ENCODE measurements around the gene PRADC1. TPM values are rescaled to one million over a fixed set of nuclear protein-coding genes. Genes with fewer than 3 reads are reported as not detected.

Gene PRADC1
- total RNA-seq, 4 donors from 2014 or later, result 29.0 to 49.0 (median 33.2) TPM

GRCh38 chr2:73254343-73255006 is 21.4 kb upstream of the PRADC1 start:
- Histone ChIP-seq H3K36me3 (peaks cover 39 to 64% (median 60%) of the 10 kb centered on the region in 4 donors), H3K27me3 (no peaks in the 10 kb centered on the region), H3K9me3 (no peaks in the 10 kb centered on the region), H3K4me3 (no peak overlapping the region), H3K27ac (replicated peaks in 1 of 4) (no peak overlapping the region), H3K4me1 (no peaks in the 10 kb centered on the region)
- no peak for DNase-seq (ENCODE audit: extremely low spot score)
- intact Hi-C loops (cut with DNase I), result no loop called here
- TF ChIP-seq EP300 (IDR thresholded peaks at IDR 0.05) (no peak), POLR2AphosphoS5 (IDR thresholded peaks at IDR 0.05) (no peak), CTCF (IDR thresholded peaks at IDR 0.05) (no peak), POLR2A (IDR thresholded peaks at IDR 0.05; ENCODE audit: low read depth) (no peak)
- WGBS, result 92% methylated on average over 7 of the region's 7 CpGs

- Histone ChIP-seq H3K36me3 (peaks cover 45 to 69% (median 65%) of the 10 kb centered on the region in 4 donors), H3K27ac (replicated peaks in 1 of 4) (no peak overlapping the region), H3K4me3 (no peak overlapping the region), H3K4me1 (no peaks in the 10 kb centered on the region), H3K9me3 (no peaks in the 10 kb centered on the region), H3K27me3 (no peaks in the 10 kb centered on the region)
- TF ChIP-seq POLR2AphosphoS5 (IDR thresholded peaks at IDR 0.05) (no peak), EP300 (IDR thresholded peaks at IDR 0.05) (no peak), CTCF (IDR thresholded peaks at IDR 0.05) (no peak), POLR2A (IDR thresholded peaks at IDR 0.05; ENCODE audit: low read depth) (no peak)
- WGBS, result 100% methylated on average over 3 of the region's 3 CpGs
- intact Hi-C loops (cut with DNase I), result no loop called here
- DNase-seq (ENCODE audit: extremely low spot score), result no peak
Observed at GRCh38 chr2:73253901-73254300, 20.9 kb upstream of the PRADC1 start.

GRCh38 chr2:73253400-73253799 is 20.4 kb upstream of the PRADC1 start:
- Histone ChIP-seq H3K36me3 (peaks cover 50 to 70% (median 69%) of the 10 kb centered on the region in 4 donors), H3K4me3 (no peak overlapping the region), H3K27me3 (no peaks in the 10 kb centered on the region), H3K4me1 (no peaks in the 10 kb centered on the region), H3K27ac (replicated peaks in 1 of 4) (no peak overlapping the region), H3K9me3 (no peaks in the 10 kb centered on the region)
- WGBS, result 51% methylated on average over 2 of the region's 2 CpGs
- TF ChIP-seq POLR2A (IDR thresholded peaks at IDR 0.05; ENCODE audit: low read depth) (no peak), POLR2AphosphoS5 (IDR thresholded peaks at IDR 0.05) (no peak), CTCF (IDR thresholded peaks at IDR 0.05) (no peak), EP300 (IDR thresholded peaks at IDR 0.05) (no peak)
- DNase-seq (ENCODE audit: extremely low spot score), result no peak
- intact Hi-C loops (cut with DNase I), result no loop called here

- no peak overlapping the region for H3K4me3 ChIP-seq
- WGBS, result 91% methylated on average over 17 of the region's 17 CpGs
- intact Hi-C loops (cut with DNase I), result no loop called here
- H3K27ac ChIP-seq (replicated peaks in 1 of 4), result no peak overlapping the region
- H3K36me3 ChIP-seq, result peaks cover 60 to 79% (median 77%) of the 10 kb centered on the region in 4 donors
- H3K27me3 ChIP-seq, result no peaks in the 10 kb centered on the region
- H3K9me3 ChIP-seq, result no peaks in the 10 kb centered on the region
- no peaks in the 10 kb centered on the region for H3K4me1 ChIP-seq
- TF ChIP-seq POLR2A (IDR thresholded peaks at IDR 0.05; ENCODE audit: low read depth), result no peak
- no peak for TF ChIP-seq CTCF (IDR thresholded peaks at IDR 0.05)
- TF ChIP-seq POLR2AphosphoS5 (IDR thresholded peaks at IDR 0.05), result no peak
- no peak for TF ChIP-seq EP300 (IDR thresholded peaks at IDR 0.05)
- DNase-seq (ENCODE audit: extremely low spot score), result no peak
Observed at GRCh38 chr2:73252238-73253027, 19.4 kb upstream of the PRADC1 start.

All from esophagus muscularis mucosa (tissue), 4 donors.